NCI-H446 treated with DMSO at 0.1 percent for 48 hours (cell line): ENCODE data around the gene DNAL4.

ENCODE experiments used
- DNase-seq: peaks from one replicate; lab custom pipeline; 2025; lab: John Stamatoyannopoulos, UW

DNAL4 gene

GRCh38 chr22:38786631-38787030, 7.3 kb downstream of the DNAL4 start:
- peak; percentile 9 for DNase-seq

DNA sequence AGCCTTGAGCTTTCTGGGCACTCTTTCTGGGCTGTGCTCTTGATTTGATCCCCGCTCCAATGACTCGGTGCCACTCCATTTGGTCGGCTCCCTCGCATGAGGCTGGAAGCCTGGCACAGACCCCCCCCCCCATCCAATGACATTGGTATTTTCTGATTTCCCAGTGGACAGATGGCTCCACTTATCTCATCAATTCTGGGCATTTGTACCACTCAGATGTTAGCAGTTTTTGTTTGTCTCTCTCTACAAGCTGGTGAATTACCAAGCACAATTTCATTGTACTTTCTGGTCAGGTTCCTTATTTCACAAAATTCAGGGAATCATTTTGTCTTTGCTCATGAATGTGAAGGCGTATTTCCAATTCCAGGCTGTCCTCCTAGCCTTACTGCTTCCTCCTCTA, 9.1 kb downstream of the DNAL4 start:
- no peak for DNase-seq

DNA sequence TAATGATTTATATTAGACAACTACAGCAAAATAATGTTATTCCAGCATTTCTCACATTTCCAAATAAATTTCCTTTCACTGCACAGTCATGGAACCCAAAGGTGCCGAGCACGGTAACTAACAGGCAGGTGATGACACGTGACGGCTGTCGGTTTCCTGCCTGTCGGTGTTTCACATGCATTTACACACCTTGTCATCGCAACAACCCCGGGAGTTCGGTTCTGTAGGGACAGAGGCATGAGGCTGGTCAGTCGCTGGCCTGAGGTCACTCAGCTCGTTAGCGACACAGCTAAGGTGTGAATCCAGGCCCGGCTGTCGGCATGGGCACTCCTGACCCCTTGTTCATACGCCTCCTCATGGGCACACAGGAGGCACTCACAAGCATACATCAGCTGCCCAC, 9.9 kb downstream of the DNAL4 start:
- no peak for DNase-seq

DNA sequence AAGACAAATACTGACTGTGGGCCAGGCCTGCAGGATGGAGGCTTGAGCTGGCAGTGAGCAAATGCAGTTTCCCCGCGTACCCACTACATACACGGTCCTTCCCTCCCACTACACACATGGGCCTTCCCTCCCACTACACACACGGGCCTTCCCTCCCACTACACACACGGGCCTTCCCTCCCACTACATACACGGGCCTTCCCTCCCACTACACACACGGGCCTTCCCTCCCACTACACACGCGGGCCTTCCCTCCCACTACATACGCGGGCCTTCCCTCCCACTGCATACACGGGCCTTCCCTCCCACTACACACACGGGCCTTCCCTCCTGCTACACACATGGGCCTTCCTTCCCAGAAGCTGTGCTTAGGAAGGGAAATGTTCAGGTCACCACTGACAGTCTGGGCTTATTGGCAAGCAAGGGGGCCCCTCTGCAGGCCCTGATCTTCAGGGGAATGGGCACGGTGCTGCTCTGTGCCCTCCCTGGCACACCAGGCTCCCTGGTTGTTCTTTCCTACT, 10.8 kb downstream of the DNAL4 start:
- DNase-seq, result no peak

DNA sequence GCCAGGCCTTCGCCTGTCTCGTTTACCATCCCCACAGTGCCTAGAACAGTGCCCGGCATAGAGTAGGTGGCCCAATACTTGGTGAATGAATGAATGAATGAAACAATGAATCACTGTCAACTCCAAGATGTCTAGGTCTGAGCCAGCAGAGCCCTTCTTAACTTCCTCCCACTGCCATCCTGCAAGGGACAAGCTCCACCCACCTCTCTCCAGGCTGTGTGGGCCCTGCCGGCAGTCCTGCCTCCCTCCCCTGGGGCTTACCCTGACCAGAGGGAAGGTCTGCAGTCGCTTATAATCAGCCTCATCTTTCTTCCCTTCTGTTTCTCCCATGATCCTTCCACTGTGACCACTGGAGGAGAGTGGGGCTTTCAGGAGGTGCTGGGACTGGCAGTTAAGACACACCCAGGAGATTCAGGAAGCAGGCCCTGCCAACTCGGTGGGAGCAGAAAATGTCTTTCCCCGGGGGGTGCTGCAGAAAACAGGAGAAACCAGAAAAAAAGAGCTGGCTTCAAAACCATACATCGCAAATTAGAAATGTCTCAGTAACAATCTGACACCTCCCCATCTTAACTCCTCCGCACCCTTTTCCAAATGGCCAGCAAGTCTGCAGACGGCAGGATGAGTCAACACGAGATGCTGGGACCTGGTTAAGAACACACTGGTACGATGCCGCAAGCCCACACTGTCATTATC, 11.4 kb downstream of the DNAL4 start:
- DNase-seq, result peak; percentile 24

DNA sequence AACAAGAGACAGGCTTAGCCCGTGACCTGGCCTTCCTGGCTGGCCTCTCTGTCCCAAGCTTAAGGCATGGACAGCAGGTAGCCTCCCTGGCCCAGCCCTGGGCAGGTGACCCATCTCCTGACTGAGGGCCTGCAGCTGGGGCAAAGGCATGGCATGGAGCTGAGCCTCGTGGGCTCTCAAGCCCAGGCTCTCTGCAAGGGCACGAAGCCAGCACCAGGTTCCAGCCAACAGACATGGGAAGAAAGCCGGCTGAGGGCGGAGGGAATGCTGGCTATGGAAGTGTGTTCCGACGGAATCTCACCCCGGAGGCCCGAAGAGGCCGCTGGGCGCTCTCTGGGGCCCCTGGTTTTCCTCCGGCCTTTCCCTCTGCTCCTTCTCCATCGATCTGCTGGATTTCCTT, 12.9 kb downstream of the DNAL4 start:
- DNase-seq, result no peak

- DNase-seq, result no peak
These were observed 16.8 kb downstream of the DNAL4 start for GRCh38 chr22:38777087-38777671.

- DNase-seq, result no peak
These were observed 17.9 kb downstream of the DNAL4 start for GRCh38 chr22:38776086-38776485.

DNA sequence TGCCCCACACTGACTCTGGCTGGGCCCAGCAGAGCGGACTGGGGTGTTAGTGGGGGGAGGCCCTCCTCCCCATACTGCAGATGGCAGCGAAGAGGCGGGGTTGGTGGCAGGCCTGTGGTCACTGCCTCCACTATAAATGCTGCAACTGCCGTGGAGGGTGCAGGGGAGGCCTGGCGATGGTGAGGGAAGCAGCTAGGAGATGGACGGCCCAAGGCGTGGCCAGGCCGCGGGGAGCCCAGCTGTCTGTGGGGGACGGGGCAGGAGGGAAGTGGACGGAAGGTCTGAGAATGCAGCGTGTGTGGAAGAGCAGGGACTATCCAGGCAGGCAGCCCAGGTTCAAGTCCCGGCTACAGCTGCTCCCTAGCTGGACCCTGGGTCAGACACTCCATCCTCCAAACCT, 18.3 kb downstream of the DNAL4 start:
- DNase-seq, result no peak

- no peak for DNase-seq
These were observed 19.3 kb downstream of the DNAL4 start for GRCh38 chr22:38774496-38775166.

GRCh38 chr22:38773363-38773946, 20.5 kb downstream of the DNAL4 start:
- DNase-seq, result no peak

DNA sequence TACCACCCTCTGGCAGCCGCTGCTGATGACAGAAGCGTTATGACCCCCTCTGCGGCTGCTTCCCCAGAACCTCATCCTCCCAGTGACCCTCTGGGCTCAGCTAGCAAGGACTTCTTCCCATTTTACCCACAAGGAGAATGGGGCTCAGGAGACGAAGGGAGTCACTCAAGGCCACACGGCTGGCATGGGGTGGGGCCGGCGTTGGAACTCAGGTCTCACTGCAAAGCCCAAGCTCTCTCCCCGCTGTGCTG, 21.4 kb downstream of the DNAL4 start:
- no peak for DNase-seq

DNA sequence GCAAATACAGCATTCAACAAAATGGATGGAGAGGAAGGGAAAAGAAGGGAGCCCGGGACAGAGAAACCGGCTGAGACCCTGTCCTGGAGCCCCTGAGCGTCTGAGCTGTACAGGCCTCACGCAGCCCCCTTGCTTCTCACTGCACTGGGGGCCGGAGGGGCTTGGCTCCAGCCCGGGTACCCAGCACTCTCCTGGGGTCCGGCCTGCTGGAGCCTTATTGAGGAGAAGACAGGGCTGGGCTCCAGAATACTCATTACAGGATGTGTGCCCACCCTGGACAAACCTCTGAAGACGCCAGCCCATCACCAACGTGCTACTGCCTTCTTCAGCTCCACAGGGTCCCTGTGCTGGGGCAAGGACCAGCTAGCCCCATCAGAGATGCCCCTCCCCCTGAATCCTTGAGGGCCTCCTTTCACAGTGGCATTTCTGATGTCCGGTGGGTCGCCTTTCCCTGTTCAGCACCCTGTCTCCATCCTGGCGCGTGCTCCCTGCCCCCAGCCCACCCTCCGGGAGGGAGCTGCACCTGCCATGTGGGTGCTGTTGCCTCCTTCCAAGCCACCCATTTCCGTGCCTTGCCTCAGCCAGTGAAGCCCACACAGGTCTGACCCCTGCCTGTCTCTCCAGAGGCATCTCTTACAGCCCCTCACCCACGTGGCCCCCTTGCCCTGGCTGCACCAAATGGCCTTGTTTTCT, 23.5 kb downstream of the DNAL4 start:
- no peak for DNase-seq

DNA sequence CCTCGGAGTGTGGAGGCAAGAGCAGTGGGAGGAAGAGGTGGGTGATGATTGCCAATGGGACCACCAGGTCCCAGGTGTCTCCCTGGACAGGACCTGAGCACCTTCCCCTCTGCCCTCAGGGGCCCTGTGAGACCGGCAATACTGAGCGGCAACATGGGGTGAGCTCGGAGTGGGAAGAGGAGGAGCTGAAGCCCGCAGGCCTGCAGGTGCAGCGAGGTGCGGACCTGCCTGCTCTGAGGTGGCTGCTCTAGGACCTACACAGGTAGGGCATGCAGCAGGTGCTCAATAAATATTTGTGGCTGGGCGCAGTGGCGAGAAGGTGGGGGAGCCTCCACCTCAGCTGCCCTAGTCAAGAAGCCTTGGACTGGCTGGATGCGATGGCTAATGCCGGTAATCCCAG, 25.9 kb downstream of the DNAL4 start:
- no peak for DNase-seq

GRCh38 chr22:38767313-38767712, 26.6 kb downstream of the DNAL4 start:
- DNase-seq, result no peak

DNA sequence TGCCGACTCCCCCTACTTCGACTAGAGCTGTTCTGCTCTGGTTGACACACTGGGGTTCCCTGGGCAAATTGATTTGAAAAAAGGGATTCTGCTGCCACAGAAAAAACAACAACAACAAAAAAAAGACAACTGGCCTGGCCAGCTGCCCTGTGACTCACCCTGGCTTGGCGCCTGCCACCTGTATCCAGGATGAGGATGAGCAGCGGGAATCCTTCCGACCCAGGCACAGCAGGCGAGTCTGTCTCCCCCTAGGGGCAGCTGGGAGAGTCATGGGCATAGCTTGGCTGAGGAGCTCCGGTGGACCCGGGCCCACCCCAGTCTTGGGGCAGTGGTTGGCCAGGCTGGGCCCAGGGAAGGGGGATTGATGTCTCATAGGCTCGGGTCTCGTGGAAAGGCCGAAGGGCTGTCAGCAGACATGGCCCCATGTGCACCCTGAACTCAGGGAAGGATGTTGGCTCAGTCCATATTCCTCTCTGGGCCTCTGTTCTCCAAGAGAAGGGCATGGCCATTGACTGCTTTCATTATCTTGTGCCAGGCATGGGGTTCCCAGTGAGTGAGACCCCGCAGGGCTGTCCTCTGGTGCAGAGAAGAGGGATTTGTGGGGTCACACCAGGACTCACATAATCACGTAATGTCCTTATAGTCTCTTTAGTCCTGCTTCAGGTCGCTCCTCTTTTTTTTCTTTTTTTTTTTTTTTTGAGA, 27.7 kb downstream of the DNAL4 start:
- DNase-seq, result peak; percentile 75

- DNase-seq, result no peak
These were observed 31.4 kb downstream of the DNAL4 start for GRCh38 chr22:38762551-38762983.

DNA sequence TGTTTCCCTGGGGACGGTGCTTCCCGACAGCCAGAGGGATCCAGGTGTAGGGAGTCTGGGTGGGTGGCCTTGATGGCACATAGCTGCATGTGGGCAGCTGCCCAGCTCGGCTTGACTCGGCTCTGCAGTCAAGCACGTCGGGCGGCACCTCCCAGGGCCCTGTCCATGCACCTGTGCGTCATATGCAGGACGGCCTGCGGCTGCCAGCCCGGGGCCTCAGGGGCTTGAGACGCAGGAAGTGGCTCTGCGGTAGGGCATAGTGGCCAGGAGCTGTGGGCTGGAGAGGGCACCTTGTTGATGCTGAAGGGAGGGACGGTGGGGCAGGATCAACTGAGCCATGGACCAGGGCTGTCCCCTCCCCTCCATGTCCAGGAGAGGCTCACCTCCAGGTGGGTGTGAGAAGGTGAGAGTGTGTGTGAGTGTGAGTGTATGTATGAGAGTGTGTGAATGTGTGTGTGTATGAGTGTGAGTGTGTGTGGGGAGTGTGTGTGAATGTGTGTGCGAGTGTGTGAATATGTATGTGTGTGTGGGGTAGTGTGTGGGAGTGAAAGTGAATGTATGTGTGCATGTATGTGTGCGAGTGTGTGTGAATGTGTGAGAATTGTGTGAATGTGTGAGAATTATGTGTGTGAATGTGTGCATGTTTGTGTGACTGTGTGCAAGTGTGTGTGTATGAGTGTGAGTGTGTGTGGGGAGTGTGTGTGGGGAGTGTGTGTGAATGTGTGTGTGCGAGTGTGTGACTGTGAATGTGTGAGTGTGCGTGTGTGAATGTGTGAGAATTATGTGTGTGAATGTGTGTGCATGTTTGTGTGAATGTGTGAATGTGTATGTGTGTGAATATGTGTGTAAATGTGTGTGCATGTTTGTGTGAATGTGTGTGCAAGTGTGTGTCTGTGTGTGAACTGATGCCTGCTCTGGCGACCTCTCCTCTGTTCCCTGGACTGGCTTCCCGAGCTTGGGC, 32.5 kb downstream of the DNAL4 start:
- no peak for DNase-seq

DNA sequence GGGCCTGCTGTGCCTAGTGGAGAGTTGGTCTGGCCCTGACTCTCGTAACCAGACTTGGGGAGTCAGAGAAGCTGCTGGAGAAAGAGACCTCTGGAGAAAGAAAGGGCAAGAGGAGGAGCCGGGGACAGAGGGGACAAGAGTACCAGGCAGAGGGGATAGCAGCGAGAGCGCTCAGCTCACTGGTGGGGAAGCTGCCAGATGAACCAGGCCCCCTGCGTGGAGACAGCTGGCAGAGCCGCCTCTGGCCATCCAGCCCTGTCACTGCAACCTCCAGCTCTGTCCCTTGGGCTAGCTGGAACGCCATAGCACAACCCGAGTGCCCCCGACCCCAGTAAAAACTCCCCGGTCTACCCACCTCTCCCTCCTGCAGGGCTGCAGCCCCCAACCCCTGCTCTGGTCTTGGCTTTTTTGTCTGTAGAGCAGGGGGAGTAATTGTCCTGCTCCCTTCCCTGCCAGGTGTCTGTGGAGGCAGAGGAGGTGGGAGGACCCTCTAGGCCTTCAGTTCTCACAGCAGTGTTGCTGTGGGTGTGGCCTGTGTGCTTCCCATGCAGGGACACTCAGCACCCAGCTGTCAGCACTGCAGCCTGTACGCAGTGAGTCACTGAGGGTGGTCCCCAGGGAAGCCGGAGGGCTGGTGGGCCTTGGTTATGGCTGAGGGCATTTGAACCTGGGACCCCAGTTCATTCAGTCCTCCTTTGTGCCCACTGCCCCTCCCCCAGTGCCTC, 33.3 kb downstream of the DNAL4 start:
- peak; percentile 11 for DNase-seq

- DNase-seq, result no peak
These were observed 34.9 kb downstream of the DNAL4 start for GRCh38 chr22:38759005-38759404.
